GM13976 (cell line): ENCODE results near the gene QRICH1.
A peak's percentile ranks its signal among the peaks of the same experiment; 100 is the strongest.

Source experiments
- DNase-seq: peaks from one replicate; pipeline ENCODE4 v3.0.0; 2012; ENCODE audit warnings: low spot score
- in situ Hi-C: fragments of 300-500 bp; cut with MboI; formaldehyde crosslinking; loops from one replicate; pipeline ENCODE4 v1.12.0; 2022; ENCODE audit warnings: low sequenced_read_pairs, mixed read lengths, inconsistent platforms; ENCODE audit not compliant: unreplicated experiment
- TF ChIP-seq, protein P1 (sequence below): IDR thresholded peaks from 2 replicates; pipeline ENCODE4 v1.5.1; 2012; ENCODE audit warnings: borderline replicate concordance, mild to moderate bottlenecking; ENCODE audit not compliant: insufficient read depth; ENCODE audit errors: extremely low read depth, missing control alignments, control extremely low read depth

Gene QRICH1

GRCh38 chr3:49016414-49017228 lies 77.2 kb downstream of the QRICH1 start:
- DNase-seq: no peak
- TF ChIP-seq, protein P1, sequence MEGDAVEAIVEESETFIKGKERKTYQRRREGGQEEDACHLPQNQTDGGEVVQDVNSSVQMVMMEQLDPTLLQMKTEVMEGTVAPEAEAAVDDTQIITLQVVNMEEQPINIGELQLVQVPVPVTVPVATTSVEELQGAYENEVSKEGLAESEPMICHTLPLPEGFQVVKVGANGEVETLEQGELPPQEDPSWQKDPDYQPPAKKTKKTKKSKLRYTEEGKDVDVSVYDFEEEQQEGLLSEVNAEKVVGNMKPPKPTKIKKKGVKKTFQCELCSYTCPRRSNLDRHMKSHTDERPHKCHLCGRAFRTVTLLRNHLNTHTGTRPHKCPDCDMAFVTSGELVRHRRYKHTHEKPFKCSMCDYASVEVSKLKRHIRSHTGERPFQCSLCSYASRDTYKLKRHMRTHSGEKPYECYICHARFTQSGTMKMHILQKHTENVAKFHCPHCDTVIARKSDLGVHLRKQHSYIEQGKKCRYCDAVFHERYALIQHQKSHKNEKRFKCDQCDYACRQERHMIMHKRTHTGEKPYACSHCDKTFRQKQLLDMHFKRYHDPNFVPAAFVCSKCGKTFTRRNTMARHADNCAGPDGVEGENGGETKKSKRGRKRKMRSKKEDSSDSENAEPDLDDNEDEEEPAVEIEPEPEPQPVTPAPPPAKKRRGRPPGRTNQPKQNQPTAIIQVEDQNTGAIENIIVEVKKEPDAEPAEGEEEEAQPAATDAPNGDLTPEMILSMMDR: no peak
- in situ Hi-C loops: no loop called here

- no peak for DNase-seq
- TF ChIP-seq, protein P1: no peak
- in situ Hi-C loops: no loop called here
These were observed 78.1 kb downstream of the QRICH1 start for GRCh38 chr3:49015765-49016164.

GRCh38 chr3:49015072-49015471 lies 78.8 kb downstream of the QRICH1 start:
- DNase-seq: no peak
- TF ChIP-seq, protein P1: no peak
- in situ Hi-C loops: no loop called here

DNA sequence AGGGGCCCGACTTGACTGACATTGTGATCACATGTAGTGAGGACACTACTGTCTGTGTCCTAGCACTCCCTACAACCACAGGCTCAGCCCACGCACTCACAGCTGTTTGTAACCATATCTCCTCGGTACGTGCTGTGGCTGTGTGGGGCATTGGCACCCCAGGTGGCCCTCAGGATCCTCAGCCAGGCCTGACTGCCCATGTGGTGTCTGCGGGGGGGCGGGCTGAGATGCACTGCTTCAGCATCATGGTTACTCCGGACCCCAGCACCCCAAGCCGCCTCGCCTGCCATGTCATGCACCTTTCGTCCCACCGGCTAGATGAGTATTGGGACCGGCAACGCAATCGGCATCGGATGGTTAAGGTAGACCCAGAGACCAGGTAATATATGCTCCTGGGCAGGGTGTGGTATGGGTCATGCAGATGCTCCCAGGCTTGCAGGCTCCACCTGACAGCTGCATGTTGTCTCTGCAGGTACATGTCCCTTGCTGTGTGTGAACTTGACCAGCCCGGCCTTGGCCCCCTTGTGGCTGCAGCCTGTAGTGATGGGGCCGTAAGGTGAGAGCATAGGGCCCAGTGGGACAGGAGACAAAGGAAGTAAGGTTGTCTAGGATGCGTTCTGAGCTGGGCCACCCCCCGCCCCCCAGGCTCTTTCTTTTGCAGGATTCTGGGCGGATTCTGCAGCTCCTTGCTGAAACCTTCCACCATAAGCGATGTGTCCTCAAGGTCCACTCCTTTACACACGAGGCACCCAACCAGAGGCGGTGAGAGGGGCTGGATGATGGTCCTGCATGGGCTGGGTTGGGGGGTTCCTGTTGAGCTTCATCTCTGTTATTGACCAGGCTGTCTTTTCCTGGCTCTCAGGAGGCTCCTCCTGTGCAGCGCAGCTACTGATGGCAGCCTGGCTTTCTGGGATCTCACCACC lies 79.9 kb downstream of the QRICH1 start:
- DNase-seq: peak; percentile 66
- TF ChIP-seq, protein P1: peak; percentile 35
- in situ Hi-C loops: no loop called here

- TF ChIP-seq, protein P1: no peak
- DNase-seq: no peak
- in situ Hi-C loops: no loop called here
These were observed 80.6 kb downstream of the QRICH1 start for GRCh38 chr3:49013113-49013737.

GRCh38 chr3:49012441-49013017 lies 81.3 kb downstream of the QRICH1 start:
- DNase-seq: no peak
- TF ChIP-seq, protein P1: no peak
- in situ Hi-C loops: no loop called here
